BLaER1 treated with 17β-estradiol and CSF1 and Interleukin-3, amounts not matched to agents 10 nM and 100 nM (cell line): ENCODE measurements around the gene NDUFV2.
"Not testable (repeated sequence)": the region's sequence is repeated elsewhere in the genome, so short reads cannot be mapped to it uniquely, and the experiment has no call there.

Experiments used
- H3K27ac ChIP-seq, 11 experiments: shearing (Covaris generic); formaldehyde crosslinking; 2 replicates each; pipeline ENCODE4 v1.8.1; 2022
- H3K27me3 ChIP-seq, 11 experiments: shearing (Covaris generic); formaldehyde crosslinking; 2 replicates each; pipeline ENCODE4 v1.8.1; 2022
- H3K36me3 ChIP-seq, 11 experiments: shearing (Covaris generic); formaldehyde crosslinking; 2 replicates each; pipeline ENCODE4 v1.8.1; 2022
- H3K4me1 ChIP-seq, 10 experiments: shearing (Covaris generic); formaldehyde crosslinking; 2 replicates each; pipeline ENCODE4 v1.8.1; 2022
- H3K4me2 ChIP-seq, 11 experiments: shearing (Covaris generic); formaldehyde crosslinking; 2 replicates each; pipeline ENCODE4 v1.8.1; 2022
- H3K4me3 ChIP-seq, 10 experiments: shearing (Covaris generic); formaldehyde crosslinking; 2 replicates each; pipeline ENCODE4 v1.8.1; 2022
- H3K9ac ChIP-seq, 11 experiments: shearing (Covaris generic); formaldehyde crosslinking; 2 replicates each; pipeline ENCODE4 v1.8.1; 2022
- H3K9me3 ChIP-seq, 11 experiments: shearing (Covaris generic); formaldehyde crosslinking; replicated peaks in 1 of 11; 2 replicates each; pipeline ENCODE4 v1.8.1; 2022
- H4K20me1 ChIP-seq, 11 experiments: shearing (Covaris generic); formaldehyde crosslinking; 2 replicates each; pipeline ENCODE4 v1.8.1; 2022
- Cebpa-rat ChIP-seq, 11 experiments: shearing (Covaris generic); IDR thresholded peaks; 2 replicates each; pipeline ENCODE4 v1.8.1; 2022

The NDUFV2 gene

GRCh38 chr18:9086015-9086414 is 16.5 kb upstream of the NDUFV2 start:
- H3K4me2 ChIP-seq = peak overlapping the region in 3 of 11 experiments; percentile 37 to 49 (median 43); a peak in 3 of 22 replicates
- no peak for TF ChIP-seq Cebpa-rat (IDR thresholded peaks at IDR 0.05)

GRCh38 chr18:9086624-9087023 is 15.9 kb upstream of the NDUFV2 start:
- Histone ChIP-seq H3K27me3 (no peaks in the 10 kb centered on the region), H3K9ac (no peak overlapping the region), H3K4me1 (peaks cover 0 to 63% (median 0%) of the 10 kb centered on the region in 10 experiments; a peak in 8 of 20 replicates), H3K36me3 (no peaks in the 10 kb centered on the region), H3K4me2 (peak overlapping the region in 3 of 11 experiments; percentile 37 to 49 (median 43); a peak in 4 of 22 replicates), H4K20me1 (no peaks in the 10 kb centered on the region), H3K27ac (no peak overlapping the region), H3K9me3 (0 out of 22 replicates have a peak, but pooled peaks cover 0 to 4% (median 0%) of the 10 kb centered on the region in 11 experiments), H3K4me3 (no peak overlapping the region)
- no peak for TF ChIP-seq Cebpa-rat (IDR thresholded peaks at IDR 0.05)

More at GRCh38 chr18:9086015-9086414, 16.5 kb upstream of the NDUFV2 start:
- peaks cover 0 to 65% (median 0%) of the 10 kb centered on the region in 10 experiments; a peak in 8 of 20 replicates for H3K4me1 ChIP-seq
- no peaks in the 10 kb centered on the region for H3K36me3 ChIP-seq
- H3K9me3 ChIP-seq = 0 out of 22 replicates have a peak, but pooled peaks cover 0 to 4% (median 0%) of the 10 kb centered on the region in 11 experiments
- no peak overlapping the region for H3K4me3 ChIP-seq
- H3K9ac ChIP-seq = no peak overlapping the region
- no peaks in the 10 kb centered on the region for H3K27me3 ChIP-seq
- no peak overlapping the region for H3K27ac ChIP-seq
- no peaks in the 10 kb centered on the region for H4K20me1 ChIP-seq

GRCh38 chr18:9087144-9087543 is 15.4 kb upstream of the NDUFV2 start:
- TF ChIP-seq Cebpa-rat (IDR thresholded peaks at IDR 0.05) = no peak
- Histone ChIP-seq H3K27me3 (no peaks in the 10 kb centered on the region), H3K36me3 (no peaks in the 10 kb centered on the region), H3K9me3 (0 out of 22 replicates have a peak, but pooled peaks cover 0 to 4% (median 0%) of the 10 kb centered on the region in 11 experiments), H3K27ac (no peak overlapping the region), H3K4me3 (no peak overlapping the region), H4K20me1 (no peaks in the 10 kb centered on the region), H3K4me1 (peaks cover 0 to 60% (median 0%) of the 10 kb centered on the region in 10 experiments; a peak in 8 of 20 replicates), H3K4me2 (peak overlapping the region in 3 of 11 experiments; percentile 37 to 49 (median 43); a peak in 4 of 22 replicates), H3K9ac (no peak overlapping the region)

GRCh38 chr18:9088252-9088651 is 14.2 kb upstream of the NDUFV2 start:
- Histone ChIP-seq H3K9me3 (0 out of 22 replicates have a peak, but pooled peaks cover 0 to 4% (median 0%) of the 10 kb centered on the region in 11 experiments), H3K27ac (no peak overlapping the region), H3K36me3 (no peaks in the 10 kb centered on the region), H3K4me1 (peaks cover 0 to 56% (median 0%) of the 10 kb centered on the region in 10 experiments; a peak in 7 of 20 replicates), H3K4me2 (no peak overlapping the region), H3K27me3 (no peaks in the 10 kb centered on the region), H4K20me1 (no peaks in the 10 kb centered on the region), H3K4me3 (no peak overlapping the region), H3K9ac (no peak overlapping the region)
- TF ChIP-seq Cebpa-rat (IDR thresholded peaks at IDR 0.05) = no peak

GRCh38 chr18:9088727-9089126 is 13.8 kb upstream of the NDUFV2 start:
- H3K4me1 ChIP-seq = peaks cover 0 to 53% (median 0%) of the 10 kb centered on the region in 10 experiments; a peak in 6 of 20 replicates
- H3K27me3 ChIP-seq, H3K9ac ChIP-seq, H4K20me1 ChIP-seq, H3K36me3 ChIP-seq, H3K9me3 ChIP-seq, H3K4me2 ChIP-seq, H3K4me3 ChIP-seq, H3K27ac ChIP-seq: not testable (repeated sequence)

GRCh38 chr18:9090578-9090977 is 11.9 kb upstream of the NDUFV2 start:
- Histone ChIP-seq H3K4me2 (peak overlapping the region in 2 of 11 experiments; percentile 22 to 25; a peak in 3 of 22 replicates), H3K27me3 (no peaks in the 10 kb centered on the region), H3K27ac (no peak overlapping the region), H3K4me1 (peaks cover 0 to 51% (median 5%) of the 10 kb centered on the region in 10 experiments; a peak in 10 of 20 replicates), H3K36me3 (no peaks in the 10 kb centered on the region), H3K9ac (no peak overlapping the region), H3K9me3 (0 out of 22 replicates have a peak, but pooled peaks cover 0 to 4% (median 0%) of the 10 kb centered on the region in 11 experiments), H4K20me1 (no peaks in the 10 kb centered on the region), H3K4me3 (no peak overlapping the region)
- no peak for TF ChIP-seq Cebpa-rat (IDR thresholded peaks at IDR 0.05)

- TF ChIP-seq Cebpa-rat (IDR thresholded peaks at IDR 0.05) = no peak
These were observed 11.4 kb upstream of the NDUFV2 start for GRCh38 chr18:9091066-9091476.

GRCh38 chr18:9092665-9093064 is 9.8 kb upstream of the NDUFV2 start:
- Histone ChIP-seq H3K9ac (no peak overlapping the region), H3K4me3 (no peak overlapping the region), H3K4me2 (peak overlapping the region in 2 of 11 experiments; percentile 7 to 8; a peak in 1 of 22 replicates), H3K36me3 (no peaks in the 10 kb centered on the region), H3K27me3 (no peaks in the 10 kb centered on the region), H3K4me1 (peaks cover 0 to 40% (median 6%) of the 10 kb centered on the region in 10 experiments; a peak in 10 of 20 replicates), H4K20me1 (no peaks in the 10 kb centered on the region), H3K27ac (no peak overlapping the region), H3K9me3 (no peaks in the 10 kb centered on the region)
- no peak for TF ChIP-seq Cebpa-rat (IDR thresholded peaks at IDR 0.05)

More at GRCh38 chr18:9091066-9091476, 11.4 kb upstream of the NDUFV2 start:
- Histone ChIP-seq H3K4me2 (peak overlapping the region in 2 of 11 experiments; percentile 22 to 25; a peak in 3 of 22 replicates), H3K9ac (no peak overlapping the region), H3K36me3 (no peaks in the 10 kb centered on the region), H3K4me1 (peaks cover 0 to 52% (median 6%) of the 10 kb centered on the region in 10 experiments; a peak in 10 of 20 replicates), H3K27ac (no peak overlapping the region), H3K27me3 (no peaks in the 10 kb centered on the region), H4K20me1 (no peaks in the 10 kb centered on the region), H3K4me3 (no peak overlapping the region), H3K9me3 (0 out of 22 replicates have a peak, but pooled peaks cover 0 to under 1% (median 0%) of the 10 kb centered on the region in 11 experiments)

- not testable (repeated sequence) for H3K27ac ChIP-seq, H3K4me2 ChIP-seq, H3K27me3 ChIP-seq
These were observed 9.4 kb upstream of the NDUFV2 start for GRCh38 chr18:9093109-9093508.

More at GRCh38 chr18:9093109-9093508, 9.4 kb upstream of the NDUFV2 start:
- not testable (repeated sequence) for H3K9ac ChIP-seq, H3K36me3 ChIP-seq, H3K9me3 ChIP-seq, H4K20me1 ChIP-seq, H3K4me3 ChIP-seq
- peaks cover 0 to 40% (median 6%) of the 10 kb centered on the region in 10 experiments; a peak in 10 of 20 replicates for H3K4me1 ChIP-seq
